HL-60 (cell line): Measurements from ENCODE around the gene MAP6.

ENCODE experiments used
- DNase-seq, 2 experiments: peaks; one replicate each; pipeline ENCODE4 v3.0.0-alpha.2; 2010 to 2020; ENCODE audit warnings: low read depth in 1 of 2, low spot score in 1 of 2
- H3K27ac ChIP-seq: fragments of 250-450 bp; sonication (Bioruptor Pico); replicated peaks from 2 replicates; pipeline ENCODE4 v1.5.1; 2020; ENCODE audit warnings: mild to moderate bottlenecking, moderate library complexity
- H3K27me3 ChIP-seq: fragments of 250-450 bp; sonication (Bioruptor Pico); 2 replicates; pipeline ENCODE4 v1.5.1; 2021; ENCODE audit warnings: mild to moderate bottlenecking, moderate library complexity; ENCODE audit not compliant: insufficient read depth, poor library complexity, severe bottlenecking
- H3K4me3 ChIP-seq: replicated peaks from 2 replicates; pipeline ENCODE4 v1.5.1; 2011; ENCODE audit warnings: mild to moderate bottlenecking, control low read depth, low read length; ENCODE audit not compliant: insufficient read depth
- CTCF ChIP-seq: IDR thresholded peaks from one replicate; pipeline ENCODE4 v1.5.1; 2011; ENCODE audit warnings: low read length, control low read depth, inconsistent platforms; ENCODE audit not compliant: insufficient read depth
- GABPA ChIP-seq: IDR thresholded peaks from 2 replicates; pipeline ENCODE4 v1.6.1; 2012; ENCODE audit warnings: low read depth
- POLR2AphosphoS5 ChIP-seq: IDR thresholded peaks from 2 replicates; pipeline ENCODE4 v1.6.1; 2012; ENCODE audit warnings: low read depth
- REST ChIP-seq: IDR thresholded peaks from 2 replicates; pipeline ENCODE4 v1.6.1; 2012; ENCODE audit warnings: low read depth; ENCODE audit not compliant: insufficient replicate concordance
- SPI1 ChIP-seq: IDR thresholded peaks from 2 replicates; pipeline ENCODE4 v1.6.1; 2012; ENCODE audit warnings: low read depth, mild to moderate bottlenecking, borderline replicate concordance

MAP6 gene

GRCh38 chr11:75560644-75561043 lies 108.2 kb downstream of the MAP6 start:
- no peak overlapping the region for H3K4me3 ChIP-seq
- peaks cover 29% of the 10 kb centered on the region for H3K27me3 ChIP-seq
- TF ChIP-seq GABPA (no peak), SPI1 (no peak), POLR2AphosphoS5 (no peak), REST (no peak), CTCF (no peak)
- DNase-seq: no peak
- H3K27ac ChIP-seq: no peak overlapping the region

DNA sequence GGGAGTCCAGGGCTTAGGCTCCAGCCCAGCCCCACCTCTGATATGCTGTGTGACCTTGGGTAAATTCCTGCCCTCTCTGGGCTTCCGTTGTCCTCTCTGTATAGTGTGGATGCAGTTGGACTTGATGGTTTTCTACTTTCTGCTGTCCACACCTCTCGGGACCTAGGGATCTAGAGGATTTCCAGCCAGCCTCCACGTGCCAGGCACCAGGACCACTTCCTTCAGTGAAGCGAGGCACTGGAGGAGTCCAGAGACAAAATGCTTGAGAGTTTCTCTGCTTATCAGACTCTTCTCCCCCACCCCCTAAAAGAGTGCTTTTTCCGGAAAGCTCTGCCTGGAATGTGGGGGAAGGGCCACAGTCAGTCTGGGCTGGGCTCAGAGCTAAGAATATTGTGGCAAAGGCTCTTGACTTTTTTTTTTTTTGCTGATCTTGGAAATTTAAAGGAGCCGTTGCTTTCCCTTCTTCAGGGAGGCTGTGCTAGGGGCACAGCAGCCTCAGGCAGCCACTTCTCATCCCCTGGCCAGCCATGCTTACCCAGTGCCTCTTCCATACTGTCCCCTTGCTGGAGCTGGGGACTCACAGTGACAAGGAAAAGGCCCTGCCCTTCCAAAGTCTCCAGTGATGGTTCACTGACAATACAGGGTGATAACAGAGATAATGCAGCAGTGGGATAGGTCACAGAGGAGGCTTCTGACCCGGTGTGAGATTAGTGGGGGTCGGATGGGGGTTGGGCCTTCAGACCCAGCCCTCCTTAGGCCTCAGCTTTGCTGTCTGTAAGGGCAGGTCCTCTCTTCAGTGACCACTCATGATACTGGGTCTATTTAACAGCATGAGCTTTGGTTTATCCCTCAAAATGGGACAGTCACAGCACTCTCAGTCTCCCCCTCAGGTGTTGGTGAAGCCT lies 109.6 kb downstream of the MAP6 start:
- Histone ChIP-seq H3K27ac (no peak overlapping the region), H3K4me3 (no peak overlapping the region), H3K27me3 (peaks cover 29% of the 10 kb centered on the region)
- DNase-seq: no peak
- TF ChIP-seq REST: no peak
- no peak for TF ChIP-seq GABPA
- no peak for TF ChIP-seq CTCF
- no peak for TF ChIP-seq SPI1
- TF ChIP-seq POLR2AphosphoS5: no peak

DNA sequence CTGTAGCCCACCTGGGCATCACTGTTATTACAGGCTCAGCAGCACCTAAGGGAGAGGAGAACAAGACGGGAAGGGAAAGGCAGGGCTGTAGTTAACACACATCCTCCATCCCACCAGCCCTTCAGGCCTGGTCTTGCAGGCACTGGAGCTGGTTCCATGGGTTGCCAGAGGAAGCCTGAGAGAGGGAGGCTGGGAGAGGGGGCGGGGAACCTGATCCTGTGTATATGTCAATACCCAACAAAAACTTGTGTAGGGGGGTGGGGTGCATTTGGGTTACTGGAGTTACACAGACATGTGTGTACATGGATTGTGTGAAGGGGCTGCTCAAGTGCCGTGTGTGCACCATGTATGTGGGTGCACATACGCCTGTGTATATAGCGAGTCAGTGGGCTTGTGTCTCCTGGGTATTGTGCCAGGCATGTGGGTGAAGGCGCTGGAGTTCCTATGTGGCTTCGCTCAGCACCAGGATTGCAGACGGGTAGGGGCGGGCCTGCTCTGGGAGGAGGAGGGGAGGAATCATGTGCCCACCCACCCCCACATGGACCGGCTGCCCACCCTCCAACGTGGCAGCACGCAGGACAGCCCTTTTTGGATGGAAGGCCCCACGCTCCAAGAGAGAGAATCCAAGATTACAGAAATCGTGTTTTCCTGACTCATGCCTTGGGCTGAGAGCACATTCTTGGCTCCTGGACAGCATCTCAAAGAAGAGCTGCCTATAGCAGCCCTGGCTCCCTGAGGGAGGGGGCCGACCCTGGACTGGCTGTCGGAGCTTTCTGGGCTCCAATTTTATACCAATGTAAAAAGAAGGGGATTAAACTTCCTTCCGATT lies 111.0 kb downstream of the MAP6 start:
- Histone ChIP-seq H3K27me3 (peaks cover 26% of the 10 kb centered on the region), H3K27ac (no peak overlapping the region), H3K4me3 (no peak overlapping the region)
- no peak for DNase-seq
- TF ChIP-seq REST (no peak), CTCF (no peak), SPI1 (no peak), POLR2AphosphoS5 (no peak), GABPA (no peak)
